SIG-M5 treated with dmso at 0.1 percent for 504 hours (cell line): ENCODE data around the gene TFIP11.
A peak's percentile ranks its signal among the peaks of the same experiment; 100 is the strongest.

Experiments used
- DNase-seq: peaks from one replicate; lab custom pipeline; 2025; ENCODE audit not compliant: unreplicated experiment; lab: John Stamatoyannopoulos, UW

TFIP11 gene

GRCh38 chr22:26508148-26508547 lies 4.1 kb downstream of the TFIP11 start:
- no peak for DNase-seq

GRCh38 chr22:26503758-26504157 lies 8.5 kb downstream of the TFIP11 start:
- DNase-seq: no peak

DNA sequence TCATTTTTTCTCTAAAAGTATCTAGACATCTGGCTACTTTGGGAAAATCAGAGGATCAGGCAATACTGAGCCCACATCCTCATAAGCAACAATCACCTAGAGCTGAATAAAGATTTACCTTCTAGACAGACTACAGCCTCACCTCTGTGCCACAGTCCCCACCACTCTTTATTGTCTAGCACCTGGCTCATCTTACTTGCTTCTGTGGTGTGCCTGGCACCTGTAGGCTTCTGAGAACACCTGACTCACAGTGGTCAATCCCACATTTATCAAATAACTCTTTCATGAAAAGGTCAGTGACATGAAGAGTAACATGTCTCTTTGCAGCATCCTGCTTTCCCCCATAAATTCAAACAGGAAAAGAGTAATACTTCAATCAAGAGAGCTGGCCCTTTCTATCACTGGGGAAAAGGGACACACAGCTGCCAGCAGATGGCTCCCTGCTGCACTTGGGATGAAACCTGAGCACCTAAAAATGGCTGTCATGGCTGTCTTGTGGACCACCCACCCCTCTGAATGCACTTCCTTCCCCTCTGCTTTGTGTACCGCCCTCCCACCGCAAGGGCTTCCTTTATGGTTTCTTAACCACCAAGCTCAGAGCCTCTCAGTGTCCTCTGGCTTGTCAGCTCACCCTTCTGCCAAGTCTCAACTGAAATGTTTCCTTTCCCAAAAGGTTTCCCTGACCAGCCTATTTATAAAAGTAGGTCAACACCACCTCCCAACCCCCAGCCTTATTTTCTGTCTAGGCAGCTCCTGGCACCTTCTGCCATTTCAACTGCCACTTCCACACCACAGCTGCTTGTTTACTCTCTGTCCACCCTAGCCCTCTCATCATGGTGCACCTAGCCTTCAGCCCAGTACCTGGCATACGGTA lies 9.3 kb downstream of the TFIP11 start:
- peak; percentile 71 for DNase-seq

DNA sequence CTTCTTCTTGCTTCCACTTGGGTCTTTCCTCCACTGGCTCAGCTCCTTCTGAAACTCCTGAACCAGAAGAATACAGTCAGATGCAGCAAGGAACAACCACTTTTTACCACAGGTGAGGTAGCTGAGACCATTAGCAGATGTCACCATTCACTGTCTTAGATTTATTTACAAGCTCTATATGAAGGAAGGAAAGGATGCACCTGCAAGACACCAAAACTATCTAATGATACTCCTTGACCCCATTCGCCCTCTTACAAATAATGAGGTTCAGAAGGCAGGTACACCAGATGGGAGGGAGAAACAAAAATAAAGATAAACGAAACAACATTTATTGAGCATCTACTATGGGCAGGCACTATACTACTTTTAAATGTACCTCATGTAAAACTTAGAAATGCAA lies 10.3 kb downstream of the TFIP11 start:
- no peak for DNase-seq

DNA sequence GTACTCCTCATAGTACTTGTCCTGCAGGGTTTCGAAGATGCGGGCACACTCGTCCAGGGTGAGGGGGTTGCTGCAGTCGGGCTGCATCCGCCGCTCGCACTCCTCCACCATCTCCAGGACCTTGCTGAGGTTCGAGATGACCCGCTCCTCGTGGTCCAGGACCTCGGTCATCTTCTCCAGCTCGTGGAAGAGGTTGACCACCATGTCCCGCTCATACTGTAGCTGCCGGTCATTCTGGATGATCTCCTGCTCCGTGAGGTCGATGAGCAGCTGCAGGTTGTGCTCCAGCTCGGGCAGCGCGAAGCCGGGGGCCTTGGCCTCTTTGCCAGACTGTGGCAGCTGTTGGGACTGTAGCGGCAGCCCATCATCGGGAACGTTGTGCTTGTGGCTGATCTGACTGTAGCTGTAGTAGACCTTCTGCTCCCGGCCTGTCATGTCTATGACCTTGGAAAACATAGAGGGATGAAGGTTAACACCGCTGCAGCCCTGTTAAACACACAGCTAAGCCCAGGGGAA lies 13.0 kb downstream of the TFIP11 start:
- no peak for DNase-seq

DNA sequence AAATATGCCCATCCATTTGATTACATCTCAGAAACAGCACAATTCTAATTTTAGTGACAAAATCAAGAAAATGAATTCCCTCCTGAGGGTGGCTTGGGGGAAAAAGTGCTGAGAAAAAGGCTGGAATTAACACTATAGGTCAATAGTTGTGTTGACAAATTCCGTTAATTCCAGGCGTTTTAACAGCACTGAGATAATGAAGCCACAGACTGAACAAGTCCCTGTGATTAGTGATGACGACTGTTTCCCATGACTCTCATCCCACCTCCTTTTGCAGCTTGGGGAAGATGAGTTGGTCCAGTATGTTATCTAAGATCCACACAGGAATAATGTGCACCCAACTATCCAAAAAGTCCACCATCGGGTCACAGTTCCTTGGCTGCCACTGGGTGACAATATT lies 15.8 kb downstream of the TFIP11 start:
- DNase-seq: no peak

GRCh38 chr22:26494506-26494905 lies 17.8 kb downstream of the TFIP11 start:
- DNase-seq: no peak

DNA sequence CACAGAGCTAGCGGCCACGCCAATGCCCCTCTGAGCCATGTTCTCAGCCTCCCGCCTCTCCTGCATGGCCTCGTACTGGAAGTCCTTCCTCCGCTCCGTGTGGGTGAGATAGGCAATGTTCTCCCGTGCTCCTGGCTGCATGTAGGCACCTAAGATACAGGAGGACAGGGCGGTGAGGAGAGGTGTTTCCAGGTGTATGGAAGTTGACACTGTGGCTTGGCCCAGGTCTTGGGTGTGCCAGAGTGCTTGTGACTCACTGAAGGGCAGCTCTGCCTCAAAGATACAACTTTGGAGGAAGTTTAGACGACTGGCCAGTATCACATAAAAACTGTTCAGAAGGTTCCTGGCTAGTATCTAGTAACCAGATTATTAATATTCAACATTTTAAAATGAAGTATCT lies 20.1 kb downstream of the TFIP11 start:
- no peak for DNase-seq

DNA sequence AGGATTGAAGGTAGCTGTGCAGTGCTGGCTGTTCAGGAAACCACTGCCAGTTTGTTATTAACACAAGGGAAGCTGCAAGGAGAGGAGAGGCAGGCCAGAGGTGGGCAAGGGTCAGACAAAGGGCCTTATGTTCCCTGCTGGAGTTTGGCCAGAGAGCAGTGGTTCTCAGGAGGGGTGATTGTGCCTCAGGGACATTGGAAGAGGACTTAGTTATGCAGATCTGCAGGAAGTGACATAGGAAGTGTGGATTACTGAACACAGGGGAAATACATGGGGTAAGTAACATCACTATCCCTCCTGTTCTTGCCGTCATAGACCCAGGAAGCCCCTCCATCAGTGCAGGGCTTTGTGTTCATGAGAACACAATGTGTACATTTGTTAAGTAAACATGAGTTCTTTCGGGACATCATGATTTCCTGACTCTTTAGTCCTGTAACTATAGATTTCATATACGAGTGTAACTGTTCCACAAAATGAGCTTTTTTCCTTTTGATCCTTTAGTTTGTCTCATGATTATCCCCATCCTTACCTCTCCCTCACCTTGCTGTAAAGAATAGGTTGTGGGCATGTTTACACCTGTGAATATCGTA lies 22.7 kb downstream of the TFIP11 start:
- DNase-seq: no peak

DNA sequence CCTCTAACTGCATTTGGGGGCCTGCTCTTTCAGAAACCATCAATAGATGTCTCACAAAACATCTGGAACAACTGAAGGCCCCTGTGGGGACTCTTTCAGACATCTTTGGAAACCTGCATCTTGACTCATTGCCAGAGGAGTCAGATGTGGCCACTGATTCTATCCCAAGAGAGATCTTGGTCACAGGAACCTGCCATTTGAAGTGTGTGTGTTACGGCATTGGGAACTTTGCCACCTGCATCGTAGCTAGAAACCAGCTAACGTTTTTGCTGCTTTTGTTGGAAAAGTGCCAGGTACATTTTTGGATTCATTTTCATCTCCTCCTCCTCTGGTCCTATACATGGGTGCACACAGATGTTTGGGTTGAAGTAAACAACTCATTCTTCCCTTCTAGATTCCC lies 24.3 kb downstream of the TFIP11 start:
- DNase-seq: no peak

DNA sequence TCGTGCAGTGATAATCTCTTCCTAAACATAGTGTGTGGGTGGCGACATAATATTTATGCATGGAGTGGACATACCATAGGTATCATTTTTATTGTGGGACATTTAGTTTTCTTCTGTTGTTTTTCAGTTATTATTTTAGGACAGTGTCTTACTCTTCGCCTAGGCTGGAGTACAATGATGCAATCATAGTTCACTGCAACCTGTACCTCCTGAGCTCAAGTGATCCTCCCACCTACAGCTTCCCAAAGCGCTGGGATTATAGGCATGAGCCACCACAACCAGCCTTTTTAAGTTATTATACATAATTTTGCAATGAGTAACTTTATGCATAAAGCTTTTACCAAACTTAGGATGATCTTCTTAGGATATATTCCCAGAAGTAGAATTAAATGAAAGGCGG lies 25.9 kb downstream of the TFIP11 start:
- DNase-seq: no peak

GRCh38 chr22:26485806-26486390 lies 26.4 kb downstream of the TFIP11 start:
- DNase-seq: no peak

GRCh38 chr22:26485013-26485412 lies 27.3 kb downstream of the TFIP11 start:
- DNase-seq: no peak

GRCh38 chr22:26484360-26484706 lies 27.9 kb downstream of the TFIP11 start:
- no peak for DNase-seq

DNA sequence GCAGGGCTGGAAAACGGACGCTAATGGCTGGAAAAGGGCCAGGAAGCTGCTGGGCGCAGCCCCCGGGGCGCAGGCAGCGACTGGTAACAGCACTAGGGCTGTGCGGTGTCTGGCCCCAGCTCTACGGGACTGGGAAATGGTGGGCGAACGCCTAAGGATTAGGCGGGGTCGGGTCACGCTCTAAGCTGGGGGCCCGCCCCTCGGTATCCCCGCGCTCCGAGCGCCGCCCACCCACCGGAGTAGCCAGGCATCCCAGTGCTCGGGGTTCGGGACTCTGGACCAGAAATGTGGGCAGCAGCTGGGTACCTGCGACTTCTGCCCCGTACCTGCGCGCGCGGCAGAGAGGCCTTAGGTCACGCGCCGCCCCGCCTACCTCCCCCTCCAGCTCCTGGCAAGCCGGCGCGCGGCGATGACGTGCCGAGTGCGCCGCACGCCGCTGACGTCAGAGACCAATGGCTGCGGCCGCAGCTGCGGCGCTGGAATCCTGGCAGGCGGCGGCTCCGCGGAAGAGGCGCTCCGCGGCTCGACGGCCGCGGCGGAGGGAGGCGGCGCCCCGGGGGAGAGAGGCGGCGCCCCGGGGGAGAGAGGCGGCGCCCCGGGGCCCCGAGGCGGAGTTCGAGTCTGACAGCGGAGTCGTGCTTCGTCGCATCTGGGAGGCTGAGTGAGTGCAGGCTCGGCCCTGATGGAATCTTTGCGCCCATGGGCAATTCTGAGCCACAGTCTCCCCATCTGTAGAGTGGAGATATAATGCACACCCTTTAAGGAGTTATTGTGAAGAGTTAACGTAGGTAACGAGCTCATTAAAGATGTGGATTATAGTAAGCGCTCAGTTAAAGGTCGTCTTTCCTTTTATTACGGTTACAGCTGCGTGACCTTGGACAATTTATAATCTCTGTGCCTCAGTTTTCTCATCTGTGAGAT lies 28.6 kb downstream of the TFIP11 start, which contains the start of the genes HPS4 and SRRD:
Gene HPS4, minus strand, starts transcription at position 345 of the 921 bp plus-strand sequence. CDS start 2,021 bp downstream, outside the sequence.
Gene SRRD, plus strand, starts transcription at position 439 of the 921 bp plus-strand sequence. Its CDS starts 14 bp downstream, at position 453.
- peak; percentile 66 for DNase-seq

- DNase-seq: no peak
These were observed 29.2 kb downstream of the TFIP11 start for GRCh38 chr22:26483043-26483438.

DNA sequence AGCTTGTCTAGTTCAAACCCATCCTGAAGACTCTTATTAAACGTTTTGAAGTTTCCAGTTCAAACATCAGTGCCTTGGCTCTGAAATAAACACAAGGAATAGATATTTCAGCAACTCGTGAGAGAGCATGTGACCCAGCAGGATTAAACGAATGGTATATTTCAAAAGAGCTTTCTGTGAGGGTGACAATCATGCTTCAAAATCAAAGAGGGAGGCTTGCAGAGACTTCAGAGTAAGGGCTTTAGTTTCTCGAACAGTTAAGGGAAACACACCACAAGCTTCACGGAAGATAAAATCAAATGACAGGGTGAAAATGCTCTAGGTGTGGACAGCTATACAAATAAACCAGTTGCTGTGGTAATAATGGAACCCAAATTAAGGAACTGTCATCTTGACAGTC lies 30.1 kb downstream of the TFIP11 start:
- DNase-seq: no peak

- DNase-seq: peak; percentile 54
These were observed 30.6 kb downstream of the TFIP11 start for GRCh38 chr22:26481694-26482093.

GRCh38 chr22:26481112-26481693 lies 31.1 kb downstream of the TFIP11 start:
- DNase-seq: peak; percentile 39

- no peak for DNase-seq
These were observed 31.7 kb downstream of the TFIP11 start for GRCh38 chr22:26480611-26480932.
